SK-N-SH treated with all-trans-retinoic acid at 6 μM for 48 hours (cell line): ENCODE measurements around the gene RASGRF2.

ENCODE experiments used
- ARNTL ChIP-seq: fragments of 450-650 bp; formaldehyde crosslinking; IDR thresholded peaks from 2 replicates; pipeline ENCODE4 v1.5.0; 2020; ENCODE audit warnings: low read depth, mild to moderate bottlenecking, moderate library complexity, borderline replicate concordance
- PATZ1 ChIP-seq: fragments of 250-450 bp; sonication (Bioruptor Pico); IDR thresholded peaks from 2 replicates; pipeline ENCODE4 v1.8.0; 2020; ENCODE audit warnings: mild to moderate bottlenecking, moderate library complexity, borderline replicate concordance

- TF ChIP-seq PATZ1 (no peak), ARNTL (no peak)
Measured at GRCh38 chr5:81068063-81068462, 107.9 kb downstream of the RASGRF2 start.
